SK-N-SH (cell line): Measurements from ENCODE around the gene HNRNPL.

Experiments
- EP300 ChIP-seq, 2 experiments: IDR thresholded peaks; 2 replicates each; pipeline versions ENCODE4 v1.4.0 to v1.6.1; 2012; ENCODE audit warnings: borderline replicate concordance in 1 of 2, low read depth in 1 of 2, low read length in 1 of 2
- RCOR1 ChIP-seq: fragments of 150-350 bp; IDR thresholded peaks from 2 replicates; pipeline ENCODE4 v1.6.1; 2017; ENCODE audit warnings: antibody characterized with exemption, low read length
- RFX5 ChIP-seq: IDR thresholded peaks from 2 replicates; pipeline ENCODE4 v1.6.1; 2012; ENCODE audit warnings: mild to moderate bottlenecking, improper control_type of control experiment, low read length
- TCF12 ChIP-seq: IDR thresholded peaks from 2 replicates; pipeline ENCODE4 v1.4.0; 2012
- TF ChIP-seq, protein P1 (sequence below): fragments of 200-600 bp; sonication (generic); IDR thresholded peaks from 2 replicates; pipeline ENCODE4 v1.6.1; 2017; ENCODE audit warnings: antibody characterized with exemption, mild to moderate bottlenecking, moderate library complexity
- TF ChIP-seq, protein P2 (sequence below): IDR thresholded peaks from 2 replicates; pipeline ENCODE4 v1.6.1; 2012; ENCODE audit warnings: mild to moderate bottlenecking, low read depth, low read length, moderate library complexity

DNA sequence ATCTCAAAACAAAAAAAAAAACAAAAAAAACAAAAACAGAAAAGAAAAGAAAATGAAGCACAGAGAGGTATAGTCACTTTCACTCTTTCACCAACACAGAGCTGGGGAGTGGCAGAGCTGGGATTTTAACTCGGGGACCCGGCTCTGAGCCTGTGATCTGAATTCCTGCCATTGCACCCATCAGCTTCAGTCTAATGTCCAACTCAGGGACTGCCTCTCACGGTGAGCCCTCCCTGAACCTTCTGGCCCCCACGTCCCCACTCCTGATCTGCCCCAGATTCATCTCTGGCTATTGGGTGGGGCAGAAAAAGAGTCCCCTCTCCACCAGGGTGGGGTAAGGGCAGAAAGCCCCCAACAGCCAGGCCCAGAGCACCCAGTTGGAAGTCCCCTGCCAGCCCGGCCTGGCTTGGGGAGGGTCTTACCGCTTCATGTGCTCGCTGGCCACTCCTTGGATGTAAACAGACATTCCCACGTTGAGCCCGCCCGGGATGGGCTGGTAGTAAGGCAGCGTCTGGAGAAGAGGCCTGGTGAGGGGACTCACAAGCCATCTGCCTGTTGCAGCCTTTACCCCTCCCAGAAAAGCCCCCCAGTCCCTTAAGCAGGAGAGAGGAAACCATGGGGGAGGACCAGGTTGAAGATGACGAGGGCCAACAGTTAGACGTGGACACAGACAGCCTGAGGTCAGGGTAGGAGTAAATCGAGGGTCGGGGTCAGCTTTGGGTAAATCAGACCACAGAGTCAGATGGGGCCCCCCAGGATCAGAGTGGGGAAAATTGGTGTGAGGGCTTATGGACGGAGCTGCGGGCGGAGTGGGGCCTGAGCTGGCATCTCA lies 37.6 kb downstream of the HNRNPL start:
- TF ChIP-seq RCOR1: no peak
- TF ChIP-seq RFX5: no peak
- TF ChIP-seq TCF12: no peak
- TF ChIP-seq, protein P1, sequence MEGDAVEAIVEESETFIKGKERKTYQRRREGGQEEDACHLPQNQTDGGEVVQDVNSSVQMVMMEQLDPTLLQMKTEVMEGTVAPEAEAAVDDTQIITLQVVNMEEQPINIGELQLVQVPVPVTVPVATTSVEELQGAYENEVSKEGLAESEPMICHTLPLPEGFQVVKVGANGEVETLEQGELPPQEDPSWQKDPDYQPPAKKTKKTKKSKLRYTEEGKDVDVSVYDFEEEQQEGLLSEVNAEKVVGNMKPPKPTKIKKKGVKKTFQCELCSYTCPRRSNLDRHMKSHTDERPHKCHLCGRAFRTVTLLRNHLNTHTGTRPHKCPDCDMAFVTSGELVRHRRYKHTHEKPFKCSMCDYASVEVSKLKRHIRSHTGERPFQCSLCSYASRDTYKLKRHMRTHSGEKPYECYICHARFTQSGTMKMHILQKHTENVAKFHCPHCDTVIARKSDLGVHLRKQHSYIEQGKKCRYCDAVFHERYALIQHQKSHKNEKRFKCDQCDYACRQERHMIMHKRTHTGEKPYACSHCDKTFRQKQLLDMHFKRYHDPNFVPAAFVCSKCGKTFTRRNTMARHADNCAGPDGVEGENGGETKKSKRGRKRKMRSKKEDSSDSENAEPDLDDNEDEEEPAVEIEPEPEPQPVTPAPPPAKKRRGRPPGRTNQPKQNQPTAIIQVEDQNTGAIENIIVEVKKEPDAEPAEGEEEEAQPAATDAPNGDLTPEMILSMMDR: no peak
- TF ChIP-seq, protein P2, sequence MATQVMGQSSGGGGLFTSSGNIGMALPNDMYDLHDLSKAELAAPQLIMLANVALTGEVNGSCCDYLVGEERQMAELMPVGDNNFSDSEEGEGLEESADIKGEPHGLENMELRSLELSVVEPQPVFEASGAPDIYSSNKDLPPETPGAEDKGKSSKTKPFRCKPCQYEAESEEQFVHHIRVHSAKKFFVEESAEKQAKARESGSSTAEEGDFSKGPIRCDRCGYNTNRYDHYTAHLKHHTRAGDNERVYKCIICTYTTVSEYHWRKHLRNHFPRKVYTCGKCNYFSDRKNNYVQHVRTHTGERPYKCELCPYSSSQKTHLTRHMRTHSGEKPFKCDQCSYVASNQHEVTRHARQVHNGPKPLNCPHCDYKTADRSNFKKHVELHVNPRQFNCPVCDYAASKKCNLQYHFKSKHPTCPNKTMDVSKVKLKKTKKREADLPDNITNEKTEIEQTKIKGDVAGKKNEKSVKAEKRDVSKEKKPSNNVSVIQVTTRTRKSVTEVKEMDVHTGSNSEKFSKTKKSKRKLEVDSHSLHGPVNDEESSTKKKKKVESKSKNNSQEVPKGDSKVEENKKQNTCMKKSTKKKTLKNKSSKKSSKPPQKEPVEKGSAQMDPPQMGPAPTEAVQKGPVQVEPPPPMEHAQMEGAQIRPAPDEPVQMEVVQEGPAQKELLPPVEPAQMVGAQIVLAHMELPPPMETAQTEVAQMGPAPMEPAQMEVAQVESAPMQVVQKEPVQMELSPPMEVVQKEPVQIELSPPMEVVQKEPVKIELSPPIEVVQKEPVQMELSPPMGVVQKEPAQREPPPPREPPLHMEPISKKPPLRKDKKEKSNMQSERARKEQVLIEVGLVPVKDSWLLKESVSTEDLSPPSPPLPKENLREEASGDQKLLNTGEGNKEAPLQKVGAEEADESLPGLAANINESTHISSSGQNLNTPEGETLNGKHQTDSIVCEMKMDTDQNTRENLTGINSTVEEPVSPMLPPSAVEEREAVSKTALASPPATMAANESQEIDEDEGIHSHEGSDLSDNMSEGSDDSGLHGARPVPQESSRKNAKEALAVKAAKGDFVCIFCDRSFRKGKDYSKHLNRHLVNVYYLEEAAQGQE: no peak
- no peak for TF ChIP-seq EP300 (IDR thresholded peaks at IDR 0.05; ENCODE audit: borderline replicate concordance in 1 of 2, low read depth in 1 of 2, low read length in 1 of 2)
